ES-I3 (cell line): ENCODE results near the gene SV2C.
"Not testable (repeated sequence)": the region's sequence is repeated elsewhere in the genome, so short reads cannot be mapped to it uniquely, and the experiment has no call there.

ENCODE experiments used
- H3K36me3 ChIP-seq: 2 replicates; pipeline ENCODE4 v1.6.1; 2013; ENCODE audit warnings: mild to moderate bottlenecking, low read length, control low read depth, moderate library complexity; ENCODE audit not compliant: insufficient read depth
- H3K4me1 ChIP-seq: 2 replicates; pipeline ENCODE4 v1.6.1; 2013; ENCODE audit warnings: mild to moderate bottlenecking, control low read depth, low read length; ENCODE audit not compliant: insufficient read depth
- H3K9ac ChIP-seq: 2 replicates; pipeline ENCODE4 v1.6.1; 2013; ENCODE audit warnings: low read depth, mild to moderate bottlenecking, low read length, moderate library complexity
- H3K9me3 ChIP-seq: 2 replicates; pipeline ENCODE4 v1.6.1; 2013; ENCODE audit warnings: mild to moderate bottlenecking, low read length, moderate library complexity; ENCODE audit not compliant: control insufficient read depth, insufficient read depth

The SV2C gene

DNA sequence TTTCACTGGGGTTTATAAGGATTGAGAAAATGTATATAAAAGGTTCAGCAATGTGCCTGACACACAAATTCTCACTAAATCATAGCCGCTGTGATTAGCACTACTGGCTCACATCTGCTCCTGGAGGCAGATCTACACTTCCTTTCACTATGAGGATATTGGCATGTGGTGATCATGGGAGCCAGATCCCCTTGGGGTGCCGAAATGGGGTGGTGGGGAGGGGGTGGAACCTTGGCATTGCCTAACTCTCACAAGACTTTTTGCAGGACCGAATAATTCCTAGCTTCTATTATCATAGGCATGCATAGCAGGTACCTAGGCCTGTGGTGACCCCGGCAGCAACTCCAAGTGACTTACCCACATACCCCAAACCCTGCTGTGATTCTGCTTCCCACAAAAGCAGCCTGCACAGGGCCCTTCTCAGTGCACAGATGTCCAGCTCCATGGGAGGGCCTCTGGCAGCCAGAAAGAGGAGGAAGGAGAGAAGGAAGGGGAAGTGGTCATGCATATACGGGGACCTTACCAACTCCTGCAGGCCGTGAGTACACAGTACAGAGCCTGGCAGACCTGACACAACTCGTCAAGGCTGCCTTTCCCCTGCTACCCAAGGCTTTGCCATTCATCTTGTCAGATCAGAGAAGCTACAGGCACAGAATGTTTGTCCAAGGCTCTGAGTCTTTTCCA is 258.6 kb downstream of the SV2C start:
- Histone ChIP-seq H3K9me3 (peaks cover under 1% of the 10 kb centered on the region; the same call in 1 of the 2 replicates), H3K9ac (no peak overlapping the region), H3K36me3 (no peaks in the 10 kb centered on the region), H3K4me1 (peaks cover 13% of the 10 kb centered on the region)

DNA sequence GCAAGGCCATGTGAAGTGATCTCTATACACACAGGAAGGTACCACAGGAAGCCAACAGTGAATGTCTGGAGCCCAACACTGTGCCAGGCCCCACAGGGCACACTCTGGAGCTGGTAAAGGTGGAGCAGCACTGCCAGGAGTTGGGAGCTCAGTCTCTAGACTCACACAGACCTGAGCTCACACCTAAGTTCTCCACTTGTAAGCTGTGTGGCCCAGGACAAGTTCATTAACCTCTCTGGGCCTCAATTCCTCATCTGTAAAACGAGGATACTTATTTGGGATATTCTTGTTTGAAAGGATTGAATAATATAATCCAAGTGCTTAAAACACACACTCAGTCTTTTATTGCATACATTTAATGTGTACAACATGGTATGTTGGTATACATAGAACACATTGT is 259.3 kb downstream of the SV2C start:
- Histone ChIP-seq H3K9me3 (no peaks in the 10 kb centered on the region), H3K9ac (no peak overlapping the region), H3K36me3 (no peaks in the 10 kb centered on the region), H3K4me1 (peaks cover 13% of the 10 kb centered on the region)

DNA sequence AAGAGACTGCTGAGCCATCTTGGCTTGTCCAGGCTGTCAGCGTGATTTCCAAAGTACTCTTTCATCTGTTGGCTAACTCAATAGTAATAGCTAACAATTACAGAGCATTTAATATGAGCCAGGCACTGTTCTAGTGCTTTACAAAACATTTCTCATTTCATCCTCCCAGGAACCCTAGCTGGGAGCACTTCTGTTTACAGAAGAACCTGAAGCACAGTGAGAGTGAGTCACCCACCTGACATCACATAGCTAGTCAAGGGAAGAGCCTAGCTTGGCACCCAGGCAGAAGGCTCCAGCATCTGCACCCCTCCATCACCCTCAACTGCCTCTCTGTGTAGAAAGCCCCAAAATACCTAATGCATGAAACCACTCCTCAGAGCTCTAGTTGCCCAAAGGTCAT is 262.4 kb downstream of the SV2C start:
- Histone ChIP-seq H3K9me3 (no peaks in the 10 kb centered on the region), H3K36me3 (no peaks in the 10 kb centered on the region), H3K9ac (no peak overlapping the region), H3K4me1 (peaks cover 9% of the 10 kb centered on the region)

DNA sequence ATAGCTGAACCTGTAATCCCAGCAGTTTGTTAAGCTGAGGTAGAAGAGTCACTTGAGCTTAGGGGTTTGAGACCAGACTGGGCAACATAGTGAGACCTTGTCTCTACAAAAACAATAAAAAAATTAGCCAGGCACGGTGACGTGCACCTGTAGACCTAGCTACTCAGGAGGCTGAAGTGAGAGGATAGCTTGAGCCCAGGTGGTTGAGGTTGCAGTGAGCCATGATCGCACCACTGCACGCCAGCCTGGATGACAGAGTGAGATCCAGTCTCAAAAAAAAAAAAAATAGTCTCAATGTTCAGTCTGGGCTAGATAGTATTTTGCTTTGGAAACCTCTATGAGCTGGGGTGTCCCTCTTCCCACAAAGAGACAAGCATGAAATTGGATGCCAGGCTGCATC is 268.0 kb downstream of the SV2C start:
- Histone ChIP-seq H3K9ac (no peak overlapping the region), H3K4me1 (peaks cover 8% of the 10 kb centered on the region), H3K36me3 (no peaks in the 10 kb centered on the region)

DNA sequence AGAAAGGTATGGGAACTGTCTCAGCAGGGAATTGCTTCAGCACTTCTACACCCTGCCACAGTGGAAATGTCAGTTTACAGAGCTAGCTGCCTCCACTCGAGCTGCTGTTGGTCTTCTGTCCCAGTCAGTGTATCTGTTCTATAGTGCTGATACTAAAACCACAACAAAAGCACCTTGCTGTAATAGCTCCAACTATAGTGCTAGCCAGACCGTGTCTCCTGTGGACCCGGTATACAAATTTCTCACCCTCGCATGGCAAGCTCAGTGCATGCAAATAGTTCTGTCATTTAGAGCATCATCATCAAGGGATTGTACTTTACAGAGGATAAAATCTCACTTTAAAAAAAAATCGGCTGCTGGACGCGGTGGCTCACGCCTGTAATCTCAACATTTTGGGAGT is 268.4 kb downstream of the SV2C start:
- Histone ChIP-seq H3K4me1 (peaks cover 8% of the 10 kb centered on the region), H3K36me3 (no peaks in the 10 kb centered on the region), H3K9me3 (no peaks in the 10 kb centered on the region), H3K9ac (no peak overlapping the region)

More for the DNA sequence above, 268.0 kb downstream of the SV2C start:
- no peaks in the 10 kb centered on the region for H3K9me3 ChIP-seq

- Histone ChIP-seq H3K9ac (no peak overlapping the region; the same call in 1 of the 2 replicates), H3K36me3 (no peaks in the 10 kb centered on the region), H3K4me1 (peaks cover 11% of the 10 kb centered on the region), H3K9me3 (no peaks in the 10 kb centered on the region)
These were observed 273.7 kb downstream of the SV2C start for GRCh38 chr5:76356887-76357286.

GRCh38 chr5:76363352-76364225 is 280.4 kb downstream of the SV2C start:
- H3K9ac ChIP-seq: no peak overlapping the region
- no peaks in the 10 kb centered on the region for H3K9me3 ChIP-seq
- no peaks in the 10 kb centered on the region for H3K36me3 ChIP-seq
- no peaks in the 10 kb centered on the region; the same call in none of the 2 replicates for H3K4me1 ChIP-seq

DNA sequence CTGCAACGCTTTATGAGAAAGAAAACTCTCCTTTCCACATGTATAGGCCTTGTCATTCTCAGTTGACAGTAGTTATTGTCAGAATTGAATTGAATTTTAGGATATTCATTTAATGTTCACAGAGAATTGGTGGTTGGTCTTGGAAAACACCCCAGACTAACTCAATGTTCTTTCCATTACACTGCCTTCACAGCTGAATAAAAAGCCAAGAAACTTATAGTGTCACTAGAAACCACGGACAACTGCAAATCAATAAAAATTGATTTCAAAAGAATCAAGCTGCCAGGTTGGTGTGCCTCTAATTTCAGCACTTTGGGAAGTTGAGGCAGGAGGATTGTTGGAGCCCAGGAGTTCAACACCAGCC is 281.0 kb downstream of the SV2C start:
- H3K9ac ChIP-seq: no peak overlapping the region
- H3K36me3 ChIP-seq: no peaks in the 10 kb centered on the region
- no peaks in the 10 kb centered on the region for H3K9me3 ChIP-seq
- H3K4me1 ChIP-seq: no peaks in the 10 kb centered on the region; the same call in none of the 2 replicates

DNA sequence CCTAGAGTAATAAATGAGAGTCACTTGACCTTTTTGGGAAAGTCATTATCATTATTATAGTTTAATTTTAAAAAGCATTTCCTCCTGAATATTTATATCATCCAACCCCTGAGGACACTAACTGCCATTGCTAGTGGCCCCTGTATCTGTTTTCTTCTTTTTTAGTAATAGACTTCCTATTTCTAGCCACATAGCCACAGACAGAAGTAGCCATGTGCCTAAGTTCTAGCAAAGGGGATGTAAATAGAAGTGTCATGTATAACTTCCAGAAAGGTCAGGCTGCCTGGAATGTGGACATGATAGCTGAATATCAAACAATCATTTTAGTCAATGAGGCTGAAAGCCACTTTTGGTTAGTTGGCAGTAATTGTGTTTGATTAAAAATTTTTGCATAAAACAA is 282.4 kb downstream of the SV2C start:
- Histone ChIP-seq H3K9me3 (no peaks in the 10 kb centered on the region), H3K9ac (no peak overlapping the region), H3K36me3 (no peaks in the 10 kb centered on the region), H3K4me1 (no peaks in the 10 kb centered on the region; the same call in none of the 2 replicates)

DNA sequence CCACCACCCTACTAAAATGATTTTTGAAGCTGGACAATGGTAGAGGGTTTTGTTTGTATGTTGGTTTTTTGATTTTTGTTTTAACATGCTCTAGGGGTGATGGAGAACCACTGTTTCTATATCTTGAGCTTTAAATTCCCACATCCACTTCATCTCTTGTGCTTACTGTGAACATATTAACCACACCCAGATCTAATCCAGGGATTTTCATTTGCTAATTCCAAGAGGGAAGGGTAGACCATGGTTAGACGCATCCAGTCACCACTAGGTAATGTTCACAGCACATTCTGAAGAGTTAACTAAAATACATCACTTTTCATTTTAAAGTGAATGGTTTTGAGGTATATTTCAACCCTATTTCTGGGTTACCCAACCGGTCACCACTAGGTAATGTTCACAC is 283.4 kb downstream of the SV2C start:
- no peaks in the 10 kb centered on the region for H3K36me3 ChIP-seq
- no peak overlapping the region for H3K9ac ChIP-seq
- H3K9me3 ChIP-seq: no peaks in the 10 kb centered on the region
- no peaks in the 10 kb centered on the region; the same call in none of the 2 replicates for H3K4me1 ChIP-seq

DNA sequence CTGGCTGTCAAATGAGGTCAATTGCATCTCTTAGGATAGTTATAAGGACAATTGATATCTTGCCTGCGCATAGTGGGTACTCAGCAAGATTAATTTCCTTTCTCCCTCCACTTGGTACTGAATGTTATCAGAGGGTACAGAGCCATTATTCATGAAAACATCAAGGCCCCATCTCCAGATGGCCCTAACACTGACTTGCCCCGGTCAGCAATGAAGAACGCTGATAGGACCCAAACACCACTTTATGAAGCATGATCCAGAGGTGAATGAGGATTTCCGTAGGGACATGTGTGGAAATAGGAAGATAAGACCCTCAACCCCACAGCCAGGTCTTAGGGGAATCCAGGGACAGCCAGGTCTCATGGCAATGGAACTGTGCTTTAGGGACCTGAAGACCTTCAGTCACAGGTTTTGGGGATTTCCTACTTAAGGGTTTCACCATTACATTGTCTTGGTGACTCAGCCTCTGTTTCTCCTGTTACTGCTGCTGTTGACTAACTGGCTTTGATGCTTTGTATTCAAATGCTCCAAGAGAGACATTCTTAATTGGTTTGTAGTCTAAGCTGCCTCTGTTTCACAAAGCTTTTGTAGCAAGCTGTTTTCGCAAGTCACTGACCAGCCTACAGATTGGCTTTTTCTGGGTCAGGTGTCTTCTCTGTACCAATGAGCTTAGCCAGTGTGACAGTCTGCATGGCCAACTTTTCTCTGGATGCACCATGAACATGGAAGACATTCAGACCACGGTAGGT is 284.6 kb downstream of the SV2C start:
- Histone ChIP-seq H3K9me3 (no peaks in the 10 kb centered on the region), H3K36me3 (no peaks in the 10 kb centered on the region), H3K9ac (no peak overlapping the region), H3K4me1 (peaks cover 10% of the 10 kb centered on the region)

DNA sequence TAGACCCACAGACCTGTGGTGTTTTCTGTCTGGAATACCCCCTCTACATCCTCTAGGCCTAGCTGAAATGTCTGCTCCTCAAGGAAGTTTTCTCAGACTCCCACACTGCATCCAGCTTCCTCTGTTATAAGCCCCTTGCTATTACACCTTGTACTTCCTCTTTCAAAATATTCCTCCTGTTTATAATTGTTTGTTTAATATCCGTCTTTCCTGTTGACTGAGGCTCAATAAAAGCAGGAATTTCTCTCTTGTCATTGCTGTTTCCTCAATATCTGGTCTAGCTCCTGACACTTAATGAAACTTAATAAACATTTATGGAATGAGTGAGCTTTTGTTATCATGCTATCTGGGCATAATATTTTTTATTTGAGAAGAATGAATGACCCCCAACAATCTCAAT is 285.8 kb downstream of the SV2C start:
- Histone ChIP-seq H3K9me3 (no peaks in the 10 kb centered on the region), H3K36me3 (no peaks in the 10 kb centered on the region), H3K9ac (no peak overlapping the region), H3K4me1 (peaks cover 12% of the 10 kb centered on the region)

DNA sequence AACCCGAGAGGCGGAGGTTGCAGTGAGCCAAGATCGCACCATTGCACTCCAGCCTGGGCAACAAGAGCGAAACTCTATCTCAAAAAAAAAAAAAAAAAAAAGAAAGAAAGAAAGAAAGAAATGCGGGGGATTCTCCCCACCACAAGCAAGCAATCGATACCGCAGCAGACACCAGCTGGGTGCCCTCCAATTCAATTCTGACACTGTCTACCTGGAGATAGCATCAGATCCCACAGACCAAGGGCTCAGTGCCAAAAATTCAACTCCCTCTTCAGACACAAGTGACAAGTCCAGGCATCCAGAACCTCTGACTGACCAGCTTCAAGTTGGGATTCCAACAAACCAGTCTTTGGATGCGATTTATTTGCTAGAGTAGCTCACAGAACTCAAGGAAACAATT is 286.5 kb downstream of the SV2C start:
- not testable (repeated sequence) for H3K9me3 ChIP-seq, H3K36me3 ChIP-seq, H3K9ac ChIP-seq
- H3K4me1 ChIP-seq: peaks cover 12% of the 10 kb centered on the region

- Histone ChIP-seq H3K9me3 (no peaks in the 10 kb centered on the region), H3K36me3 (no peaks in the 10 kb centered on the region), H3K4me1 (peaks cover 12% of the 10 kb centered on the region), H3K9ac (no peak overlapping the region)
These were observed 288.8 kb downstream of the SV2C start for GRCh38 chr5:76371960-76372322.
